Measurements from ENCODE around the gene OPA3.

GRCh38 chr19:45477713-45478453 lies 106.7 kb downstream of the OPA3 start:
- TF ChIP-seq EZH2phosphoT487 (IDR thresholded peaks at IDR 0.05; ENCODE audit: insufficient read depth, low read depth) (no peak), EZH2 (IDR thresholded peaks at IDR 0.05; ENCODE audit: insufficient read depth, poor library complexity, severe bottlenecking) (no peak)
